Eye (tissue), 1 donor: ENCODE measurements around the gene LCT.
"Not testable (repeated sequence)": the region's sequence is repeated elsewhere in the genome, so short reads cannot be mapped to it uniquely, and the experiment has no call there.

ENCODE experiments used
- DNase-seq: peaks from one replicate; pipeline ENCODE4 v3.0.0-alpha.2; 2015

The LCT gene

GRCh38 chr2:135831180-135831812 is 5.7 kb downstream of the LCT start:
- DNase-seq = no peak

DNA sequence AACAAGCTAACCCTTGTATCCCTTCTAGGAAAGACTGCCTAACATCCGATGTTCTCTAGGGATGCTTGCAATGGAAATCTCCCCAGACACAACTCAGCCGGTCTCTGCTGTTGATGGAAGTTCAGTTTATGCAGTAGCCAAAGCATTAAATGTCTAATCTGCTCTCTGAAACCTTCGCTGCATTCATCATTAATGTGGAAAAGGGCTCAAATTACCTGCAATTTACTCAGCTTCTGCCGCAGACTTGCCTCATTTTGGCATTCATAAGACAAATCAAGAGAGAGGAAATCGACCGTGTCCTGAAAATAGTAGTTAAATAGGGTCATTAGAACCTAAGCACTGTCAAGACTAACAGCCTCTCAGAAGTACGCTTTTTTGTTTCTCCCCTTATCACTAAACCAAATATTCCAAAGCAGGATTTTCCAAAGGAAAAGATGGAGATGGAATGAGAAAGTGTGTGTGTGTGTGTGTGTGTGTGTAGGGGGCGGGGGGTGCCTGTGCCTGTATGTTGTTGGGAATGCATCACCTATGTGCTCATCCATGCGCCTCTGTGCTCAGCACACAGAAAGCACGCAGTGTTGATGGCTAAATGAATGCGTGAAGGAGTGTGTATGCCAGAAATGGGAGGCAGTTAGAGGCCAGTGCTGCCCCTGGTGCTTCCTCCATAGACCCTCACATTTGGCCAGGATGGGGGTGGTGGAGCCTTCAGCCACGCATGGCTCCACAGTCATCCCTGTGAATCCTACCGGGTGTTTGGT is 7.4 kb downstream of the LCT start:
- DNase-seq = no peak

GRCh38 chr2:135826544-135826943 is 10.4 kb downstream of the LCT start:
- no peak for DNase-seq

- no peak for DNase-seq
These were observed 11.3 kb downstream of the LCT start for GRCh38 chr2:135825550-135826176.

DNA sequence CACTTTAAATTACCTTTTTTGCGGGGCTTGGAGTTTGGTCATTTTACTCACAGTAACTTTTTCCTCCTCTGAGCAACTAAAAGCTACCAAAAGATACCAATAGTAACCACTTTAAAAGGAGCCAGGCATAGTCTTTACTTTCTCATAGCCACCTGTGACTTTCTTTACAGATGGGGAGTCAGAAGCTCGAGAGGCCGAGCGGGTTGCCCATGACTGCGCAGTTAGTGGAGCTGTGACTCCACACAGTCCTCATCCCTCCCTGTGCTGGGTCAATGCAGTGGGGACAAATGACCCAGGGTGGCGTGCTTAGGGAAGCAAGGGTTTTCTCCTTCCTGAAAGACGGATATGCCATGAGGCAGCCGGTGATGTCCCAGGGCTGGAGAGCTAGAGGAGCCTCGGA is 11.9 kb downstream of the LCT start:
- no peak for DNase-seq

DNA sequence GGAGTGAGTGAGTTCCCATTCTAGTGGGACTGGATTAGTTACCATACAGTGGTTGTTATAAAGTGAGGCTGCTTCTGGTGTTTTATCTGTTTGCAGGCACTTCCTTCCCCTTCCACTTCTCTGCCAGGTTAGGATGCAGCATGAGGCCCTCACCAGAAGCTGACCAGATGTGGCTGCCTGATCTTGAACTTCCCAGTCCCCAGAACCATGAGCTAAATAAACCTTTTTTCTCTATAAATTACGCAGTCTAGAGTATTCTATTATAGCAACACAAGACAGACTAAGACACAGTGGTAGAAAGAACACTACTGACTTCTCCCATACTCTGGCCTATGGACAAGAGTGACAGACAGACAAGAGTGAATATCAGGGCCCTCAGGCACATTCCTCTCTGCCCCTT is 14.1 kb downstream of the LCT start:
- DNase-seq = no peak

GRCh38 chr2:135821190-135821589 is 15.8 kb downstream of the LCT start:
- no peak for DNase-seq

- no peak for DNase-seq
These were observed 16.9 kb downstream of the LCT start for GRCh38 chr2:135820003-135820618.

DNA sequence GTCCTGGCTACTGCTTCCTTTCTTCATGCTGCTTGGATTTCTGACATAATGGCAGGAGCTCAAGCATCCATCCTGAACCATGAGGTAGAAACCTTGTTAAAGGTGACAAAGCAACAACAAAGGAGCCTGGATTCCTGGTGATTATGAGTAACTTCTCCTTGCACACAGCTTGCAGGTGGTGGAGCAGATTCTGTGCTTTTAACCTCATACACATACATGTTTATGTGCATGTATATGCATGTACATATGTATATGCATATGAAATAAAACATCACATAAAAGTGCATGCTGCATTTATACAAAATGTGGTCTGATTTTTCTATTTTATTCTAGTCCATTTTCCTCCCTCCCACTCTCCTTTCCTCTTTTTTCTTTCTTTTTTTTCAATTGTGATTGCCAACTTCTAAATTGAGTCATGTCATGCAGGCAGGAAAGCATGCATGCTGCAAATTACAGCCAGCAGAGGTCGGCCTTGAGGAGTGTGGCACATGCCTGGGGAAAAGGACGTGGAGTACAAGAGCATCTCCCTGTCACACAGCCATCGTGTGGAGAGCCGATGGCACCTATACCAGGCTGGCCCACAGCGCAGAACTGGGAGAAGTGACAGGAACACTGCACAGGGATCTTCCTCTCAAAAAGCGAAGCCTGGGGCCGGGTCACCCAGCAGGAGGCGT is 17.9 kb downstream of the LCT start:
- no peak for DNase-seq

- DNase-seq = no peak
These were observed 19.0 kb downstream of the LCT start for GRCh38 chr2:135817951-135818350.

- DNase-seq = no peak
These were observed 19.5 kb downstream of the LCT start for GRCh38 chr2:135817466-135817865.

GRCh38 chr2:135815269-135815668 is 21.7 kb downstream of the LCT start:
- no peak for DNase-seq

- no peak for DNase-seq
These were observed 24.0 kb downstream of the LCT start for GRCh38 chr2:135812907-135813511.

DNA sequence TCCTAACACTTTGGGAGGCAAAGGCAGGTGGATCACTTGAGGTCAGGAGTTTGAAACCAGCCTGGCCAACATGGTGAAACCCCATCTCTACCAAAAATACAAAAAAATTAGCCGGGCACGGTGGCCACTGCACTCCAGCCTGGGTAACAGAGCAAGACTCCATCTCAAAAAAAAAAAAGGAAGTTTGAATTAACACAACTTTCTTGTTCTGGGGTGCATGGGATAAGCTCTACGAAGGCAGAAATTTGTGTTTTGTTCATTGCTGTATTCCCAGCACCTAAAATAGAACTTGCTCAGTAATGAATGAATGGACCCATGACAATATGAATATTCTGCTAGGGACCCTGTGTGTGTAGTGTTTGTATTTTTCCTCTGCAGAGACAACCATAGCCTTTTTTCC is 29.1 kb downstream of the LCT start:
- DNase-seq = not testable (repeated sequence)

DNA sequence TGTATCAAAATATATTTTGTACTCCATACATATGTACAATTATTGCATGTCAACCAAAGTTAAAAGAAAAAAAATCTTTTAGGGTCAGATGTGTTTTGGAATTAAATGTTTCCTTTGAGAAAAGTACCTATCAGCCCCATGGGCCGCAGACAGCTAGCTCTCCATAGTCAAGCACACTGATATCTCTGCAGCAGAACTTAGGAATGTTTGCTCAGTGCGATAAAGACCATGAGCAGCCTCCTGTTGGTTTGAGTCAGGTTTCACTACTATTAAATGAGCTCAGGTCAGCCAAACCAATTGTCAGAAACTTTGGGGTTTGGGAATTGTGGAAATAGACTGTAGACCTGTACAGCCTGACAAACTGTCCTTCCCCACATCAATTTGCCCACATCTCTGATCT is 33.7 kb downstream of the LCT start:
- DNase-seq = no peak

DNA sequence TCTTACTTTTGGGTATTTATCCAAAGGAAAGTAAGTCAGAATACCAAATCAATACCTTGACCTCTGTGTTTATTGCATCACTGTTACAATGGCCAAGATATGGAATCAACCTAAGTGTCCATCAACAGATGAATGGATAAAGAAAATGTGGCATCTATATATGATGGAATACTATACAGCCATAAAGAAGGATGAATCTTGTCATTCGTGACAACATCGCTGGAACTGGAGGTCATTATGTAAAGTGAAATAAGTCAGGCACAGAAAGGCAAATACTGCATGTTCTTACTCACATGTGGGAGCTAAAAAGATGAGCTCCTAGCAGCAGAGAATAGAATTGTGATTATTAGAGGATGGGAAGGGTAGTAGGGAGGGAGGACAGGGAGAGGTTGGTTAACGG is 34.6 kb downstream of the LCT start:
- no peak for DNase-seq

GRCh38 chr2:135800513-135801460 is 36.2 kb downstream of the LCT start:
- DNase-seq = no peak

- DNase-seq = no peak
These were observed 37.2 kb downstream of the LCT start for GRCh38 chr2:135799738-135800137.

DNA sequence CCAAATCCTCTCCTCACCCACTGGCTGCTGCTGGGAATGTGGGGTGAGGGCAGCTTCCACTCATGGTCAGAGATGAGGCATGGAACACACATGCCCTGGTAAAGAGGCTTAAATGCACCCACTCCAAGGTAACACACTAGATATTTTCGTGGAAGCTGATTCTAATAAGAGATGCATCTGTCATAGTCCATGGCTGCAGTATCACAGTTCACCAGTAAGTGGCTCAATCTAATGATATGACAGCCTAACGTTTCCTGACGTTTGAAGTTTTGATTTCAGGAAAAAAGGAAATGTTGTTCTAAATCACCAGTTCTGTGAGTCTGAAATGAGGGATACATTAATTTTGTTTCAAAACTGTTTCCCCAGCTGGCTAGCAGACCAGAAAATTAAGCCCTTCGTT is 38.2 kb downstream of the LCT start:
- DNase-seq = no peak

DNA sequence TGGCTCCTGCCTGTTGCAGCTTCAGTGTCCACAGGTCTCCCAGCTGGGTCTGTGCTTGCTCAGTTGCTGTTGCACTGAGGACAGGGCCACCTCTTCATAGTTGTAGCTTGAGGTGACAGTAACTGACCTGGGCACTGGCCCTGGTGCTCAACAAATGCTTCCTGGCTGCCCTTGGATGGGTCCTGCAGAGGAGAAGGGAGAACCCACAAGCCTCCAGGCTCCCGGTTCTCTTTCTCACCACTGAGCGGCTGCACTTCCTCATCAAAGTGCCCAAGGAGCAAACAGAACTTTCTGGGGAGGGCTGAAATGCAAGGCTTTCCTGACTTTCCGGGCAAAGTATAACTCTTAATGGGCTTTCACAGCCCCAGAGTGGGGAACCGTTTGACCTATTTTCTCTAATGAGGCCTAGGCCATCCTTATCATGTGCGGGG is 38.7 kb downstream of the LCT start:
- DNase-seq = no peak

GRCh38 chr2:135797497-135798274 is 39.3 kb downstream of the LCT start:
- peak; percentile 87 for DNase-seq
